ENCODE measurements around the gene DEFB112.

Gene DEFB112

GRCh38 chr6:50071921-50072320, 22.2 kb upstream of the DEFB112 start:
- H3K27me3 ChIP-seq (ENCODE audit: control insufficient read depth, insufficient read depth, low read length): no peaks in the 10 kb centered on the region
- no peak overlapping the region for H3K9ac ChIP-seq (ENCODE audit: low read depth, low read length)
- H3K36me3 ChIP-seq (ENCODE audit: control insufficient read depth, insufficient read depth, low read length): no peaks in the 10 kb centered on the region
- H3K4me1 ChIP-seq (ENCODE audit: control insufficient read depth, insufficient read depth, low read length): no peaks in the 10 kb centered on the region
- H3K9me3 ChIP-seq (ENCODE audit: control insufficient read depth, insufficient read depth, low read length): no peaks in the 10 kb centered on the region
- H3K27ac ChIP-seq (ENCODE audit: low read depth, low read length): no peak overlapping the region
- no peak overlapping the region for H3K4me3 ChIP-seq (ENCODE audit: low read depth, low read length)

GRCh38 chr6:50070101-50070500, 20.4 kb upstream of the DEFB112 start:
- Histone ChIP-seq H3K27ac (ENCODE audit: low read depth, low read length) (no peak overlapping the region), H3K36me3 (ENCODE audit: control insufficient read depth, insufficient read depth, low read length) (no peaks in the 10 kb centered on the region), H3K9ac (ENCODE audit: low read depth, low read length) (no peak overlapping the region), H3K27me3 (ENCODE audit: control insufficient read depth, insufficient read depth, low read length) (no peaks in the 10 kb centered on the region), H3K4me1 (ENCODE audit: control insufficient read depth, insufficient read depth, low read length) (no peaks in the 10 kb centered on the region), H3K4me3 (ENCODE audit: low read depth, low read length) (no peak overlapping the region), H3K9me3 (ENCODE audit: control insufficient read depth, insufficient read depth, low read length) (no peaks in the 10 kb centered on the region)

GRCh38 chr6:50062051-50062450, 12.3 kb upstream of the DEFB112 start:
- Histone ChIP-seq H3K4me1 (ENCODE audit: control insufficient read depth, insufficient read depth, low read length) (no peaks in the 10 kb centered on the region), H3K4me3 (ENCODE audit: low read depth, low read length) (no peak overlapping the region), H3K9me3 (ENCODE audit: control insufficient read depth, insufficient read depth, low read length) (no peaks in the 10 kb centered on the region), H3K36me3 (ENCODE audit: control insufficient read depth, insufficient read depth, low read length) (no peaks in the 10 kb centered on the region), H3K9ac (ENCODE audit: low read depth, low read length) (no peak overlapping the region), H3K27me3 (ENCODE audit: control insufficient read depth, insufficient read depth, low read length) (no peaks in the 10 kb centered on the region), H3K27ac (ENCODE audit: low read depth, low read length) (no peak overlapping the region)

- Histone ChIP-seq H3K9me3 (ENCODE audit: control insufficient read depth, insufficient read depth, low read length) (no peaks in the 10 kb centered on the region), H3K4me1 (ENCODE audit: control insufficient read depth, insufficient read depth, low read length) (no peaks in the 10 kb centered on the region), H3K27ac (ENCODE audit: low read depth, low read length) (no peak overlapping the region), H3K4me3 (ENCODE audit: low read depth, low read length) (no peak overlapping the region), H3K36me3 (ENCODE audit: control insufficient read depth, insufficient read depth, low read length) (no peaks in the 10 kb centered on the region), H3K9ac (ENCODE audit: low read depth, low read length) (no peak overlapping the region), H3K27me3 (ENCODE audit: control insufficient read depth, insufficient read depth, low read length) (no peaks in the 10 kb centered on the region)
Measured at GRCh38 chr6:50056242-50056641, 6.5 kb upstream of the DEFB112 start.

GRCh38 chr6:50047026-50047425, 2.7 kb downstream of the DEFB112 start:
- Histone ChIP-seq H3K36me3 (ENCODE audit: control insufficient read depth, insufficient read depth, low read length) (no peaks in the 10 kb centered on the region), H3K27me3 (ENCODE audit: control insufficient read depth, insufficient read depth, low read length) (no peaks in the 10 kb centered on the region), H3K9ac (ENCODE audit: low read depth, low read length) (no peak overlapping the region), H3K4me3 (ENCODE audit: low read depth, low read length) (no peak overlapping the region), H3K4me1 (ENCODE audit: control insufficient read depth, insufficient read depth, low read length) (no peaks in the 10 kb centered on the region), H3K9me3 (ENCODE audit: control insufficient read depth, insufficient read depth, low read length) (no peaks in the 10 kb centered on the region), H3K27ac (ENCODE audit: low read depth, low read length) (no peak overlapping the region)

- H3K36me3 ChIP-seq (ENCODE audit: control insufficient read depth, insufficient read depth, low read length): no peaks in the 10 kb centered on the region
- H3K4me1 ChIP-seq (ENCODE audit: control insufficient read depth, insufficient read depth, low read length): peaks cover 5% of the 10 kb centered on the region; the same call in 1 of the 2 replicates
- H3K27ac ChIP-seq (ENCODE audit: low read depth, low read length): no peak overlapping the region
- no peaks in the 10 kb centered on the region for H3K27me3 ChIP-seq (ENCODE audit: control insufficient read depth, insufficient read depth, low read length)
- H3K9me3 ChIP-seq (ENCODE audit: control insufficient read depth, insufficient read depth, low read length): no peaks in the 10 kb centered on the region
- H3K9ac ChIP-seq (ENCODE audit: low read depth, low read length): peak overlapping the region; percentile 52
- peak overlapping the region; percentile 48; the same call in 1 of the 2 replicates for H3K4me3 ChIP-seq (ENCODE audit: low read depth, low read length)
Measured at GRCh38 chr6:50030777-50031562, 18.8 kb downstream of the DEFB112 start.

- Histone ChIP-seq H3K27ac (ENCODE audit: low read depth, low read length) (no peak overlapping the region), H3K4me1 (ENCODE audit: control insufficient read depth, insufficient read depth, low read length) (peaks cover 5% of the 10 kb centered on the region; the same call in 1 of the 2 replicates), H3K27me3 (ENCODE audit: control insufficient read depth, insufficient read depth, low read length) (no peaks in the 10 kb centered on the region), H3K4me3 (ENCODE audit: low read depth, low read length) (no peak overlapping the region), H3K36me3 (ENCODE audit: control insufficient read depth, insufficient read depth, low read length) (no peaks in the 10 kb centered on the region), H3K9me3 (ENCODE audit: control insufficient read depth, insufficient read depth, low read length) (no peaks in the 10 kb centered on the region), H3K9ac (ENCODE audit: low read depth, low read length) (peak overlapping the region; percentile 52; the same call in 1 of the 2 replicates)
Measured at GRCh38 chr6:50030350-50030749, 19.4 kb downstream of the DEFB112 start.

- Histone ChIP-seq H3K27me3 (ENCODE audit: control insufficient read depth, insufficient read depth, low read length) (no peaks in the 10 kb centered on the region), H3K27ac (ENCODE audit: low read depth, low read length) (no peak overlapping the region), H3K4me1 (ENCODE audit: control insufficient read depth, insufficient read depth, low read length) (no peaks in the 10 kb centered on the region), H3K9ac (ENCODE audit: low read depth, low read length) (no peak overlapping the region), H3K4me3 (ENCODE audit: low read depth, low read length) (no peak overlapping the region), H3K36me3 (ENCODE audit: control insufficient read depth, insufficient read depth, low read length) (no peaks in the 10 kb centered on the region), H3K9me3 (ENCODE audit: control insufficient read depth, insufficient read depth, low read length) (no peaks in the 10 kb centered on the region)
Measured at GRCh38 chr6:50025258-50025657, 24.5 kb downstream of the DEFB112 start.

GRCh38 chr6:50021894-50022293, 27.8 kb downstream of the DEFB112 start, which contains the start of gene DEFB110:
DEFB110 (minus strand) TSS chr6:50021994; CDS start chr6:50021935, 59 bp downstream.
- Histone ChIP-seq H3K9ac (ENCODE audit: low read depth, low read length) (no peak within 1 kb of the TSS), H3K4me1 (ENCODE audit: control insufficient read depth, insufficient read depth, low read length) (no peaks in the 10 kb centered on the region), H3K4me3 (ENCODE audit: low read depth, low read length) (no peak within 1 kb of the TSS), H3K36me3 (ENCODE audit: control insufficient read depth, insufficient read depth, low read length) (no peaks in the 10 kb centered on the region), H3K27ac (ENCODE audit: low read depth, low read length) (no peak within 1 kb of the TSS), H3K9me3 (ENCODE audit: control insufficient read depth, insufficient read depth, low read length) (no peaks in the 10 kb centered on the region), H3K27me3 (ENCODE audit: control insufficient read depth, insufficient read depth, low read length) (no peaks in the 10 kb centered on the region)

GRCh38 chr6:50007819-50008218, 41.9 kb downstream of the DEFB112 start:
- Histone ChIP-seq H3K4me1 (ENCODE audit: control insufficient read depth, insufficient read depth, low read length) (peaks cover 6% of the 10 kb centered on the region; the same call in 1 of the 2 replicates), H3K9me3 (ENCODE audit: control insufficient read depth, insufficient read depth, low read length) (no peaks in the 10 kb centered on the region), H3K27me3 (ENCODE audit: control insufficient read depth, insufficient read depth, low read length) (no peaks in the 10 kb centered on the region), H3K9ac (ENCODE audit: low read depth, low read length) (no peak overlapping the region), H3K27ac (ENCODE audit: low read depth, low read length) (no peak overlapping the region), H3K36me3 (ENCODE audit: control insufficient read depth, insufficient read depth, low read length) (no peaks in the 10 kb centered on the region), H3K4me3 (ENCODE audit: low read depth, low read length) (no peak overlapping the region)

- H3K4me1 ChIP-seq (ENCODE audit: control insufficient read depth, insufficient read depth, low read length): peaks cover 5% of the 10 kb centered on the region; the same call in 1 of the 2 replicates
- H3K9me3 ChIP-seq (ENCODE audit: control insufficient read depth, insufficient read depth, low read length): no peaks in the 10 kb centered on the region
- no peak overlapping the region for H3K27ac ChIP-seq (ENCODE audit: low read depth, low read length)
- no peaks in the 10 kb centered on the region for H3K27me3 ChIP-seq (ENCODE audit: control insufficient read depth, insufficient read depth, low read length)
- H3K4me3 ChIP-seq (ENCODE audit: low read depth, low read length): no peak overlapping the region
- no peak overlapping the region for H3K9ac ChIP-seq (ENCODE audit: low read depth, low read length)
- H3K36me3 ChIP-seq (ENCODE audit: control insufficient read depth, insufficient read depth, low read length): no peaks in the 10 kb centered on the region
Measured at GRCh38 chr6:50003139-50003538, 46.6 kb downstream of the DEFB112 start.
